ENCODE results near the gene TTLL5.

Gene TTLL5

DNA sequence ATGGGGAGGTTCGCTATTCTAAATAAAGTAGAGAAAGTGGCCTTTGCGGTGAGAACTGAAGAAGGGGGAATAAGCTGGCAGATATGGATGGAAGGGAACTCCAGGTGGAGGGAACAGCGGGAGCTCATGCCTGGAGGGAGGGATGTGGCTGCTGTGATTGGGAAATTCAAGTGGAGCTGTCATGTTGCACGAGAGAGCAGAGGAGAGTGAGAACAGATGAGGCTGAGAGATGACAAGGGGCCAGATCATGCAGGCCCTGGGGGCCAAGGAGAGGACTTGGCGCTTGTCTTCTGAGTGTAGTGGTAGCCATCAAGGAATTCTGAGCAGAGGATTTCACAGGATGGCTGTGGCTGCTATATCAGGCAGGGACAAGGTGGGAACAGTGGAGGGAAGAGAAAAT, 285.7 kb downstream of the TTLL5 start:
- Mint-ChIP-seq H3K9me3 (no peaks in the 10 kb centered on the region), H3K27ac (no peak overlapping the region), H3K36me3 (ENCODE audit: low read depth) (peaks cover 1% of the 10 kb centered on the region), H3K4me3 (no peak overlapping the region), H3K27me3 (ENCODE audit: low read depth) (no peaks in the 10 kb centered on the region), H3K4me1 (ENCODE audit: low read depth) (no peaks in the 10 kb centered on the region)
- no peak for DNase-seq (ENCODE audit: low spot score)

DNA sequence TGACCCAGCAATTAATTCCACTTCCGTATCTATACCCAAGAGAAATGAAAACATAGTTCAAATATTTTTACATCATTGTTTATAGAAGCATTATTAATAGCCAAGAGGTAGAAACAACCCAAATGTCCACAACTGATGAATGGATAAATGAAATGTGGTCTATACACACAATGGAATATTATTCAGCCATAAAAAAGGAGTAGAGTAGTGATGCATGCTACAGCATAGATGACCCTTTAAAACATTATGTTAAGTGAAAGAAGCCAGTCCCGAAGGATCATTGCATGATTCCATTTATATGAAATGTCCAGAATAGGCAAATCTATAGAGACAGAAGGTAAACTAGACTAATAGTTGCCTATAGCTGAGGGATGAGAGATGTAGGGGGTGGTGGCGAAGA, 291.4 kb downstream of the TTLL5 start:
- peaks cover 3% of the 10 kb centered on the region for H3K9me3 Mint-ChIP-seq
- no peak overlapping the region for H3K27ac Mint-ChIP-seq
- no peak overlapping the region for H3K4me3 Mint-ChIP-seq
- no peaks in the 10 kb centered on the region for H3K36me3 Mint-ChIP-seq (ENCODE audit: low read depth)
- no peaks in the 10 kb centered on the region for H3K27me3 Mint-ChIP-seq (ENCODE audit: low read depth)
- no peak for DNase-seq (ENCODE audit: low spot score)
- no peaks in the 10 kb centered on the region for H3K4me1 Mint-ChIP-seq (ENCODE audit: low read depth)

DNA sequence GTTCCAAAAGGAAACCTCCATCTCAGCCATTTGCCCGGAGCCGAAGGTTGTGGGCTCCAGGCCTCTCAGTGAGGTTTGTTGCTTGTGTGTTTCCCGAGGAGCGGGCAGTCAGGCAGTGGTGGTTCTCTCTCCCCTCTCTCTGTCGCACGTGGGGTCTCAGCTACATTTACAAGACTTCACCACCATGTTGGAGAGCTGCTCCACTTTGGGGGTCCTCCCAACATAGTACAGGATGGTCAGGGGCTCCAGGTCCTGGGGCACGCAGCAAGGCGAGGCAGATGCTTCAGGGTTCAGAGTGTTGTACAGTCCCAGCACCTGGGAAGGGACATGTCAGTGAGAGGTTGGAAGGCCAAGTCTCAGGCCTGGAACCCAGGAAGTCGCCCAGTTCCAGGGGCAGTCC, 298.0 kb downstream of the TTLL5 start:
- H3K4me1 Mint-ChIP-seq (ENCODE audit: low read depth), result no peaks in the 10 kb centered on the region
- DNase-seq (ENCODE audit: low spot score), result no peak
- no peaks in the 10 kb centered on the region for H3K9me3 Mint-ChIP-seq
- no peaks in the 10 kb centered on the region for H3K27me3 Mint-ChIP-seq (ENCODE audit: low read depth)
- H3K27ac Mint-ChIP-seq, result no peak overlapping the region
- no peak overlapping the region for H3K4me3 Mint-ChIP-seq
- no peaks in the 10 kb centered on the region for H3K36me3 Mint-ChIP-seq (ENCODE audit: low read depth)

DNA sequence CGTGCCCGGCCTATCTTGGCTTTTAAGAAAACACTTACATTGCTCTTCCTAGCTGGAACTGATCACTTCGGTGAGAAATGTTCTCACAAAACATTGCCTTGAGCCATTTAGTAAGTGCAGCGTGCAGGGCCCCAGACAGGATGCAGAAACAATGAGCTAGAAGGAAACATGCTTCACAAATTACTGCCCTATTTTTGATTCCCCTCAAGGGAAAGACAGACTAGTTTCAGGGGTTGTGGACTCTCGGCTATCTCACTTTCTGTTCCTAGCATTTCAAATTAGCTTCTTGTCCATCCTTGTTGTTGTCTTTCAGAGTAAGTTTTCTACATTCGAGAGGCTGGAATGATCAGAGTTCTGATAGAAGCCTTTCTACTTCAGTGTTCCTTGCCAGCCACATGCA, 299.2 kb downstream of the TTLL5 start:
- no peaks in the 10 kb centered on the region for H3K36me3 Mint-ChIP-seq (ENCODE audit: low read depth)
- no peaks in the 10 kb centered on the region for H3K4me1 Mint-ChIP-seq (ENCODE audit: low read depth)
- no peak overlapping the region for H3K4me3 Mint-ChIP-seq
- H3K27ac Mint-ChIP-seq, result no peak overlapping the region
- DNase-seq (ENCODE audit: low spot score), result no peak
- no peaks in the 10 kb centered on the region for H3K27me3 Mint-ChIP-seq (ENCODE audit: low read depth)
- no peaks in the 10 kb centered on the region for H3K9me3 Mint-ChIP-seq

DNA sequence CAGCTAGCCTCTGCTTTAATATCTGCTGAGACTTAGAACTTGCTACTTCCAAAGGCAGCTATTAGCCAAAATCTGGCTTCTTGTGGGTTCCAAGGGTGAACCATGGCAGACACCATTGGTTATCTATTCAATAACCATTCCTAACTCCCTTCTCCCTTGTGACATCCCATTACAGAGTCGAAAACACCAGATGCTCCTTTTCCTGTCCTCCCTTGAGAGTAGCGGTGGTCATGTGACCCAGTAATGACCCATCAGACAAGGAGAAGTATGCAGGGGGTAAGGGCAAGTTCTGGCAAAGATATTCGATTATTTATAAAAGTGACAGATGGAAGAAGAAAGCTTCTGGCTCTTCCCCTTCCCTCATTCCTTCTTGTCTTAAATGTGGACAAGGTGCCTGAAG, 300.6 kb downstream of the TTLL5 start:
- H3K27ac Mint-ChIP-seq, result no peak overlapping the region
- H3K4me3 Mint-ChIP-seq, result no peak overlapping the region
- H3K36me3 Mint-ChIP-seq (ENCODE audit: low read depth), result no peaks in the 10 kb centered on the region
- H3K4me1 Mint-ChIP-seq (ENCODE audit: low read depth), result no peaks in the 10 kb centered on the region
- no peaks in the 10 kb centered on the region for H3K27me3 Mint-ChIP-seq (ENCODE audit: low read depth)
- no peaks in the 10 kb centered on the region for H3K9me3 Mint-ChIP-seq
- DNase-seq (ENCODE audit: low spot score), result no peak

DNA sequence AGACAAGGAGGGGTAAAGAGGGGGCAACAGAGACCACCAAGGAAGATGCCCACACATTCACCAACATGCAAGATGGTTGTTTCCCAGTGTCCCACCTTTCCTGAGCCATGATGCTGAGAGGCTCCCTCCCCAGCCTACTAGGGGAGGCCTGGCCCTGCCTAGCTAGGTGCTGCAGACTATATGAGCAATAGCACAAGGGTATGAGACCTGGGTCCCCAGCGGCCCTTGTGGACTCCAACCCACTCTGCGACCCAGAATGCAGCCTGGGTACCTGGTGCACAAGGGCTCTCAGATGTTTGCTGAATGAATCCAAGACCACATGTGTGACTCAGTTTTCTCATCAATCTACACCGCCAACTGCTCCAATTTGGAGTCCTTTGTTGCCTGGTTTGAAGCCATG, 306.8 kb downstream of the TTLL5 start:
- Mint-ChIP-seq H3K4me1 (ENCODE audit: low read depth) (no peaks in the 10 kb centered on the region), H3K27ac (no peak overlapping the region), H3K4me3 (no peak overlapping the region), H3K9me3 (no peaks in the 10 kb centered on the region), H3K27me3 (ENCODE audit: low read depth) (no peaks in the 10 kb centered on the region), H3K36me3 (ENCODE audit: low read depth) (no peaks in the 10 kb centered on the region)
- DNase-seq (ENCODE audit: low spot score), result no peak

DNA sequence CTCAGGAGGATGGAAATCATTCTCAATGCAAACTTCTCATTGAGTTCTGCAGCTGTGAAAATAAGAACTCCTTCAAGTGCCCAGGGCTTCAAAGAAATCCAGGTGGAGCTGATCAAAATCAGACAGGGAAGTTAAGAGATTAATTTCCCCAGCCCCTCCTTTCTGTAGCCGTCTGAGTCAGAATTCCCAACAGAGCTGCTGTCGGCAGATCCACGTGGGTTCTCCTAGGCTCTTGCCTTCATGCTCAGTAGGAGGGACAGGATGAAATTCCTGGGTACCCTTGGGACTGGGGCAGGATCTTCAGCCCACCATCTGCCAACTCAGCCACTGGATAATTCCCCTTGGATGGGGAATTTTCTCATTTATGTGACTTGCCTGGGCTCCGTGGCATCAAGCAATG, 307.4 kb downstream of the TTLL5 start:
- no peaks in the 10 kb centered on the region for H3K4me1 Mint-ChIP-seq (ENCODE audit: low read depth)
- H3K27ac Mint-ChIP-seq, result no peak overlapping the region
- no peaks in the 10 kb centered on the region for H3K36me3 Mint-ChIP-seq (ENCODE audit: low read depth)
- H3K4me3 Mint-ChIP-seq, result no peak overlapping the region
- DNase-seq (ENCODE audit: low spot score), result no peak
- H3K27me3 Mint-ChIP-seq (ENCODE audit: low read depth), result no peaks in the 10 kb centered on the region
- H3K9me3 Mint-ChIP-seq, result no peaks in the 10 kb centered on the region

DNA sequence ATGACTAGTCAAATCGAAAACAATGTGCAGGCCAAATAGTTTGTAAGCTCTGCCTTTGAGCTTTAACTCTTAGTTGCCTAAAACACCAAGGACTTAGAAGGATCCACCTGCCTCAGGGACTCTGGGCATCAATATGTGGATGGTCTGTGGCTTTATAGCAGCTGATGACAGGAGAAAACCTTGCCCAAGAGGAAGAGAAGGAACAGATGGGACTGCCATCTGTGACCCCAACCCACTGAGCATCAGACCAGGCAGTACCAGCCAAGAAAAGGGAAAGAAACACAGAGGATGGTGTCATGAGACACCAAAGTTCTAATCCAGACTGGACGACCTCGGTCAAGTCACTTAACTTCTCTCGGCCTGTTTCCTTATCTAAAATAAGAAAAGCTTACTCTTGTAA, 308.1 kb downstream of the TTLL5 start:
- no peak overlapping the region for H3K27ac Mint-ChIP-seq
- H3K36me3 Mint-ChIP-seq (ENCODE audit: low read depth), result no peaks in the 10 kb centered on the region

DNA sequence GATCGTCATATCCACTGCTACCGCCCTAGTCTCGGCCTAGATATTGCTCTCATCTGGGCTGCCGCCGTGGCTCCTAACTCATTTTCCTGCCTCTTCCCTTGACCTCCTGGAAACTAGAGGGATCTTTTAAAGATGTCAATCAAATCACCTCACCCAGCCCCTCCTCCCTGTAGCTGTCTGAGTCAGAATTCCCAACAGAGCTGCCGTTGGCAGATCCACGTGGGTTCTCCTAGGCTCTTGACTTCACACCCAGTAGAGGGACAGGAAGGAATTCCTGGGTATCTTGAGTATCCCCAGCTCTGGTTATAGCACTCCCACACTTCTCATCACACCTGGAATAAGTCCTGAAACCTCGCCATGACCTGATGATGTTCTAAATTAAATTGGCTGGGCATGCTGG, 308.8 kb downstream of the TTLL5 start:
- H3K27me3 Mint-ChIP-seq (ENCODE audit: low read depth), result no peaks in the 10 kb centered on the region
- H3K36me3 Mint-ChIP-seq (ENCODE audit: low read depth), result no peaks in the 10 kb centered on the region
- no peak overlapping the region for H3K4me3 Mint-ChIP-seq
- H3K9me3 Mint-ChIP-seq, result no peaks in the 10 kb centered on the region
- H3K4me1 Mint-ChIP-seq (ENCODE audit: low read depth), result no peaks in the 10 kb centered on the region
- H3K27ac Mint-ChIP-seq, result no peak overlapping the region
- no peak for DNase-seq (ENCODE audit: low spot score)

More for the DNA sequence above, 308.1 kb downstream of the TTLL5 start:
- no peak overlapping the region for H3K4me3 Mint-ChIP-seq
- no peaks in the 10 kb centered on the region for H3K4me1 Mint-ChIP-seq (ENCODE audit: low read depth)
- no peaks in the 10 kb centered on the region for H3K9me3 Mint-ChIP-seq
- no peaks in the 10 kb centered on the region for H3K27me3 Mint-ChIP-seq (ENCODE audit: low read depth)
- DNase-seq (ENCODE audit: low spot score), result no peak

DNA sequence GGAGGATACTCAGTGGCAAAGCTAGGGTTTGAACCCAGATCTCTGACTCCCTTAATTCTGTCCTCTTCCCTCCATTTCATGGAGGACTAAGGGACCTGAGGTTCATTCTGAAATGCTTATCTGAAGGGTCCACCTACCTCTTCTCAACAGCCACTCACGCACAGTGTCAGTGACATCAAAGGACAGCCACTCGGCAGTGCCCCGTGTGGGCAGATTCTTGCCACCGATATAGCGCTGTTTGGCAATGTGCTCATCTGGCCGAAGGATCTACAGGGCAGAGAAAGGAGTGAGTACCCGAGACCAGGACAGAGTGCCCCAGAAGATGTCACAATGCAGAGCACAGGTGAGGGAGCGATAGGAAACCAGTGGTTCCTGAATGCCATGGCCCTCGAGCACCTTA, 309.9 kb downstream of the TTLL5 start:
- Mint-ChIP-seq H3K4me3 (no peak overlapping the region), H3K27ac (no peak overlapping the region), H3K9me3 (no peaks in the 10 kb centered on the region), H3K36me3 (ENCODE audit: low read depth) (no peaks in the 10 kb centered on the region), H3K4me1 (ENCODE audit: low read depth) (no peaks in the 10 kb centered on the region), H3K27me3 (ENCODE audit: low read depth) (no peaks in the 10 kb centered on the region)
- DNase-seq (ENCODE audit: low spot score), result no peak

DNA sequence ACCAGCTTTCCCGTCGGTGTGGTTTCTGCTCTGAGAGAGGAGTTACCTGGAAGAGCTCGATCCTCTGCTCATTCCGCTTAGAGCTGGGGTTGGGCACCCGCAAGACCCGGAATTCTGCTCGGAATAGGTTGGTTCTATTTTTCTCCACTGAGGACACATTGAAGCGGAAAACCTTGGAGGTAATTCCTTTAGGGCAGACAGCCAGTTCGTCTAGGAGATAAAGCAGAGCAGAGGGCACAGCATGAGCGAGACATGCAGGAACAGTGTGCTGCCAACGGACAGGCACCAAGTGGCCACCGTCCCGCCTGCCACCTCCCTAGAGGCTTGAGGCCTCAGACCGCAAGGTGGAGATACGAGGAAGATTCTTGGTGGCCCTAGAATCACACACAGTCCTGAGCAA, 310.5 kb downstream of the TTLL5 start:
- no peak overlapping the region for H3K27ac Mint-ChIP-seq
- H3K9me3 Mint-ChIP-seq, result no peaks in the 10 kb centered on the region
- H3K4me3 Mint-ChIP-seq, result no peak overlapping the region
- no peaks in the 10 kb centered on the region for H3K27me3 Mint-ChIP-seq (ENCODE audit: low read depth)
- no peak for DNase-seq (ENCODE audit: low spot score)
- no peaks in the 10 kb centered on the region for H3K4me1 Mint-ChIP-seq (ENCODE audit: low read depth)
- H3K36me3 Mint-ChIP-seq (ENCODE audit: low read depth), result no peaks in the 10 kb centered on the region

DNA sequence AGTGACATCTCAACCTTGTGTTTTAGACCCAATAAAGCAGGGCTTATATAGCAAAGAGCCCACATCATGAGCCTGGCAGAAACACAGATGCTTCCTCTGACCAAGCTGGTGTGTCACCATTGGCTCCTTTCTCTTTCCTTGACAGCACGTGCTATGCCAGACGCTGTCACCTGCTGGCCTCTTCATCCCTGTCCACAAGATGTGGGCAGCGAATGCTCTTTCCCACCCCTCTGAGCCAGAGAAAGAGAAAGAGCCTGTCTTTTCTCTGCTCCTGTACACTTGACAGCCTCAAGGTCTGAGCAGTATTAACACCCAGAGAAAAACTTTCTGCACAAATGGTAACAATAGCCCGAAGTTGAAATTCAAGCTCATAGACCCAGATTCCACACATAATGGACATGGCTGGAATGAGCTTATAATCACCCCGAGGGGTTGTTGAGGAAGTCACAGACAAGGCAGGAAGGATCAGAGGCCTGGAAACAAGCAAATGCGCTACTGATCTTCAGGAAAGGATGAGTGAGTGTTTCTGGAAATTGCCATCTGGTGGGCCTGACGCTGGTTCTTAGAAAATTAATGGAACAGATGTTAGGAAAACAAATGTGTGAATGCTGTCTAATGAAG, 311.9 kb downstream of the TTLL5 start:
- H3K4me1 Mint-ChIP-seq (ENCODE audit: low read depth), result no peaks in the 10 kb centered on the region
- no peaks in the 10 kb centered on the region for H3K36me3 Mint-ChIP-seq (ENCODE audit: low read depth)
- no peaks in the 10 kb centered on the region for H3K27me3 Mint-ChIP-seq (ENCODE audit: low read depth)
- H3K9me3 Mint-ChIP-seq, result no peaks in the 10 kb centered on the region
- H3K4me3 Mint-ChIP-seq, result no peak overlapping the region
- H3K27ac Mint-ChIP-seq, result no peak overlapping the region
- DNase-seq (ENCODE audit: low spot score), result no peak

DNA sequence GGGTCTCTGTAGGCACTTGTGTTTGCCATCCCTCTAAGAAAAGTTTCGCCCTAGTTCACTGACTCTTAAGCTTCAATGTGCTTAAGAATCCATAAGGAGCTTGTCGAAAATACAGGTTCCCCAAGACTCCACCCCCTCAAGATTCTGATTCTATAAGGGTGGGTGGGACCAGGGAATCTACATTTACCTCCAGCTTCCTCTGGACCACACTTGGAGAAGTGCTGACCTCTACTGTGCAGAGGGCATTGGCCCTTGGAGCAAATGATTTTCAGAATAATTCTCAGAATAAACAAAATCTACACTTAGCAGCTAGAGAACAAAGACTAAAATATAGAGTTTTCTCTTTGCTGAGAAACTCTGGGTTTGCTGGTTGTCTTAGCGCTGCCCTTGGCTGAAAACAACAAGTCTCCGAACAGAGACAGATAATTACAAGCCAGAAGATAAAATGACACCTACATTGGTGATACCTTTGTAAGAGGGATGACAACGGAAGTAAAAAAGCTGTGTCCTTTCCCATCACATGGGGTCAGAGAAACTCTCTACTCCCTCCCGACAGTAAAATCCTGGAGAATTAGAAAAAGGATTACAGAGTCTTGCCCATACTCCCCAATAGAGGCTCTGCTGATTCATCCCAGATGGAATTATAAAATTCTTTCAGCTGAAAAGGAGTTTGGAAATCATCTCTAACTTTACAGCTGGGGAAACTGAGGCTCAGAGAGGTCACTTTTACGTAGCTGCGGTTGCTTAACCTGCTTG, 316.0 kb downstream of the TTLL5 start:
- H3K36me3 Mint-ChIP-seq (ENCODE audit: low read depth), result no peaks in the 10 kb centered on the region

DNA sequence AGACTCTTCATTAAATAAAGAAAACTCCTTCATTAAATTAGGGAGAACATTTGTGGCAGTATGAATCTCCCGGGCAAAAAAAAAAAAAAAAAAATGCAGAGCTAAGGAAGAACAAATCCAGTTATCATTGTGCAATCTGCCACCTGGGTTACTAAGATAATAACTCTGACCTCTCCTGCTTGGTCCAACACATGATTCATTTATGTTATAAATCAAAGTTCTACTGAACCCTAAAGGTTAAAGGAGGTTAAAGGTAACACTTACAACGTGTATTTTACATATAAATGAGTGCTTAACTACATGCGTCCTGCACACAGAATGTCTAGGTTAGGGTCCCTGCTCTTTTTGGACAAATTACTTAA, 316.5 kb downstream of the TTLL5 start:
- H3K4me1 Mint-ChIP-seq (ENCODE audit: low read depth), result peaks cover 15% of the 10 kb centered on the region
- no peaks in the 10 kb centered on the region for H3K9me3 Mint-ChIP-seq
- no peak overlapping the region for H3K4me3 Mint-ChIP-seq
- no peak for DNase-seq (ENCODE audit: low spot score)
- H3K27me3 Mint-ChIP-seq (ENCODE audit: low read depth), result peaks cover 2% of the 10 kb centered on the region
- H3K36me3 Mint-ChIP-seq (ENCODE audit: low read depth), result no peaks in the 10 kb centered on the region
- H3K27ac Mint-ChIP-seq, result no peak overlapping the region

More for the DNA sequence above, 316.0 kb downstream of the TTLL5 start:
- H3K9me3 Mint-ChIP-seq, result no peaks in the 10 kb centered on the region
- no peak overlapping the region for H3K4me3 Mint-ChIP-seq
- no peaks in the 10 kb centered on the region for H3K27me3 Mint-ChIP-seq (ENCODE audit: low read depth)
- DNase-seq (ENCODE audit: low spot score), result no peak
- H3K4me1 Mint-ChIP-seq (ENCODE audit: low read depth), result peaks cover 15% of the 10 kb centered on the region
- no peak overlapping the region for H3K27ac Mint-ChIP-seq

DNA sequence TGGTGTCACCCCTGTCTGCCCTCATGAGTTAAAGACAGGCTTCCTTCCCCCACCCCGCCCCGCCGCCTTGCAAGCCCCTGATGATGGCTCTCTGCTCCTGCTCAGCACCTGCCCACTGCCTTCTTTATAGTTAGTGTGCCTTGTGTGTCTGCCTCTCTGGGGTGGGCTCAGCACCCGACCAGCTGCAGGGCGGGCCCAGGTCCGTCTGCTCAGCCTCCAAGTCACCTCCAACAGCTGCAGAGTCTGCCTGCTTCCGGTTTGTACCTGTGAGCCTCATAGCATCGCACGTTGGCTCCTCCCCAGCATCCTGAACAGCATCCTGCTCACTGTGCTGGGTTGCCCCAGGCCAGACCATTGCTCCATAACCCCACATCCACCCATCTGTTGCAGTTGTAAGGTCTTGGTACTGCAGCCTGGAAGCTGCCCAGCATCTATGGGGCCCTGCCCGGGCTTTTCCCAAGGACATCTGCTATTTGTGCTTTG, 317.2 kb downstream of the TTLL5 start:
- Mint-ChIP-seq H3K9me3 (no peaks in the 10 kb centered on the region), H3K27ac (no peak overlapping the region)

More for the DNA sequence above, 317.2 kb downstream of the TTLL5 start:
- H3K4me3 Mint-ChIP-seq, result no peak overlapping the region
- H3K4me1 Mint-ChIP-seq (ENCODE audit: low read depth), result peaks cover 17% of the 10 kb centered on the region
- no peak for DNase-seq (ENCODE audit: low spot score)
- peaks cover 6% of the 10 kb centered on the region for H3K27me3 Mint-ChIP-seq (ENCODE audit: low read depth)
- no peaks in the 10 kb centered on the region for H3K36me3 Mint-ChIP-seq (ENCODE audit: low read depth)

Measured in T-helper 2 cell treated with Interferon-gamma antibody and Interleukin-4, amounts not matched to agents 5 μg/mL and 100 μg/mL, for 36 hours (primary cell).